GM15510 (cell line): ENCODE results near the gene SIGLEC15.

Experiments used
- POLR2A ChIP-seq: IDR thresholded peaks from 3 replicates; pipeline ENCODE4 v1.6.1; 2011; ENCODE audit warnings: borderline replicate concordance; ENCODE audit not compliant: insufficient read length; ENCODE audit errors: extremely low read depth

Gene SIGLEC15

GRCh38 chr18:45825258-45826044 is at the start of gene SIGLEC15:
Gene SIGLEC15 (plus strand): TSS chr18:45825675. CDS start chr18:45825729, 54 bp downstream.
- TF ChIP-seq POLR2A = no peak

GRCh38 chr18:45775743-45776142 is 49.7 kb upstream of the SIGLEC15 start:
- TF ChIP-seq POLR2A = no peak

GRCh38 chr18:45777393-45777792 is 48.1 kb upstream of the SIGLEC15 start:
- no peak for TF ChIP-seq POLR2A

- TF ChIP-seq POLR2A = no peak
These were observed 44.9 kb upstream of the SIGLEC15 start for GRCh38 chr18:45780568-45780967.

- no peak for TF ChIP-seq POLR2A
These were observed 42.8 kb upstream of the SIGLEC15 start for GRCh38 chr18:45782662-45783061.

- no peak for TF ChIP-seq POLR2A
These were observed 42.1 kb upstream of the SIGLEC15 start for GRCh38 chr18:45783097-45784075.

- TF ChIP-seq POLR2A = no peak
These were observed 40.3 kb upstream of the SIGLEC15 start for GRCh38 chr18:45785134-45785533.

- TF ChIP-seq POLR2A = no peak
These were observed 38.5 kb upstream of the SIGLEC15 start for GRCh38 chr18:45786941-45787340.

- no peak for TF ChIP-seq POLR2A
These were observed 38.1 kb upstream of the SIGLEC15 start for GRCh38 chr18:45787346-45787745.

- TF ChIP-seq POLR2A = no peak
These were observed 36.6 kb upstream of the SIGLEC15 start for GRCh38 chr18:45788861-45789260.

GRCh38 chr18:45792506-45793263 is 32.8 kb upstream of the SIGLEC15 start:
- no peak for TF ChIP-seq POLR2A

GRCh38 chr18:45793264-45793965 is 32.1 kb upstream of the SIGLEC15 start:
- TF ChIP-seq POLR2A = no peak

GRCh38 chr18:45801416-45802004 is 24.0 kb upstream of the SIGLEC15 start:
- no peak for TF ChIP-seq POLR2A

- TF ChIP-seq POLR2A = no peak
These were observed 22.5 kb upstream of the SIGLEC15 start for GRCh38 chr18:45802814-45803492.

- no peak for TF ChIP-seq POLR2A
These were observed 19.9 kb upstream of the SIGLEC15 start for GRCh38 chr18:45805551-45805950.
